Measurements from ENCODE around the gene KHDC4.
A peak's percentile ranks its signal among the peaks of the same experiment; 100 is the strongest.

Gene KHDC4

DNA sequence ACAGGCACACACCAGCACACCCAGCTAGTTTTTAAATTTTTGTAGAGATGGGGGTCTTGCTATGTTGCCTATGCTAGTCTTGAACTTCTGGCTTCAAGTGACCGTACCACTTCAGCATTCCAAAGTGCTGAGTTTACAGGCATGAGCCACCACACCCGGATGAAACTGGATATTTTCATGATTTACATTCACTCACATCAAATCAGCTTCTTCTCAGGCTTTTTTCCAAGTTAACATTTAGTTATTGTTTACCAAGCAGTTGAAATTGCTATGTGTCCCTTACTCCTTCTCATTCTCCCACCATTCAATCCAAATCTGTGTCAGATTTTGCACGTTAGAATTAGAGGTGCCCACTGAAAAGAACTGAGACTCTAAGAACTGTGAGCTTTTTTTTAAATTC lies 41.4 kb downstream of the KHDC4 start:
- H3K9me2 ChIP-seq (replicated peaks; ENCODE audit: low read depth, low read length): no peaks in the 10 kb centered on the region
- no peaks in the 10 kb centered on the region for H4K20me1 ChIP-seq (ENCODE audit: insufficient read depth, low read length, poor library complexity, severe bottlenecking)
- TF ChIP-seq, protein P1, sequence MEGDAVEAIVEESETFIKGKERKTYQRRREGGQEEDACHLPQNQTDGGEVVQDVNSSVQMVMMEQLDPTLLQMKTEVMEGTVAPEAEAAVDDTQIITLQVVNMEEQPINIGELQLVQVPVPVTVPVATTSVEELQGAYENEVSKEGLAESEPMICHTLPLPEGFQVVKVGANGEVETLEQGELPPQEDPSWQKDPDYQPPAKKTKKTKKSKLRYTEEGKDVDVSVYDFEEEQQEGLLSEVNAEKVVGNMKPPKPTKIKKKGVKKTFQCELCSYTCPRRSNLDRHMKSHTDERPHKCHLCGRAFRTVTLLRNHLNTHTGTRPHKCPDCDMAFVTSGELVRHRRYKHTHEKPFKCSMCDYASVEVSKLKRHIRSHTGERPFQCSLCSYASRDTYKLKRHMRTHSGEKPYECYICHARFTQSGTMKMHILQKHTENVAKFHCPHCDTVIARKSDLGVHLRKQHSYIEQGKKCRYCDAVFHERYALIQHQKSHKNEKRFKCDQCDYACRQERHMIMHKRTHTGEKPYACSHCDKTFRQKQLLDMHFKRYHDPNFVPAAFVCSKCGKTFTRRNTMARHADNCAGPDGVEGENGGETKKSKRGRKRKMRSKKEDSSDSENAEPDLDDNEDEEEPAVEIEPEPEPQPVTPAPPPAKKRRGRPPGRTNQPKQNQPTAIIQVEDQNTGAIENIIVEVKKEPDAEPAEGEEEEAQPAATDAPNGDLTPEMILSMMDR (conservative IDR thresholded peaks at IDR 0.05; ENCODE audit: low read length): no peak
- no peak for TF ChIP-seq EZH2phosphoT487 (IDR thresholded peaks at IDR 0.05; ENCODE audit: borderline replicate concordance)
- H3K27me3 ChIP-seq (ENCODE audit: insufficient read depth, low read length, poor library complexity, severe bottlenecking): no peaks in the 10 kb centered on the region
- peak overlapping the region; percentile 51 for H3K4me2 ChIP-seq (ENCODE audit: low read depth, low read length, poor library complexity, severe bottlenecking)
- no peaks in the 10 kb centered on the region for H3K79me2 ChIP-seq (ENCODE audit: insufficient read depth, low read length)
- H3K9me3 ChIP-seq (ENCODE audit: insufficient read depth, low read depth, low read length): no peaks in the 10 kb centered on the region
- H3K4me1 ChIP-seq (ENCODE audit: insufficient read depth, low read length, poor library complexity, severe bottlenecking): peaks cover 6% of the 10 kb centered on the region
- no peaks in the 10 kb centered on the region for H3K36me3 ChIP-seq (ENCODE audit: insufficient read depth, low read length)
- no peaks in the 10 kb centered on the region for H3F3A ChIP-seq (ENCODE audit: low read depth)
- peak overlapping the region; percentile 64; the same call in 1 of the 2 replicates for H2AFZ ChIP-seq (ENCODE audit: low read length)
- H3K9ac ChIP-seq (ENCODE audit: low read depth, low read length, poor library complexity, severe bottlenecking): peak overlapping the region; percentile 37
- no peak overlapping the region for H3K4me3 ChIP-seq (ENCODE audit: low read length, poor library complexity, severe bottlenecking)

DNA sequence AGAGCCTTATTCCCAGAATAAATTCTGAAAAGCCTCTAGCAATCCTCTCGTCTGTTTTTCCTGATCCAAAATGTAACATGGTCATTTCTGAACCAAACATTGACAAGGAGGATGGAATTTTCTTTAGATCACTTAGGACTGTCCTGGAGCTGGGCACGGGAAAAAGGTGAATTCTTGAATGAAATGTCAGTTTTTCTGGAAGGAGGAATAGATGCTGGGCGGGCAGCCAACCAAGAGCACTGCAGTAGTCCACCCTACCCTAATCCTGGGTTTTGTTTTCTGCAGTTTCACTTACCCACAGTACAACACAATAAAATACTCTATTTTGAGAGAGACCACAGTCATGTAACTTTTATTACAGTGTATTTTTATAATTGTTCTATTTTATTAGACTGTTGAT lies 44.0 kb downstream of the KHDC4 start:
- H3K9ac ChIP-seq (ENCODE audit: low read depth, low read length, poor library complexity, severe bottlenecking): no peak overlapping the region
- no peak overlapping the region for H3K4me2 ChIP-seq (ENCODE audit: low read depth, low read length, poor library complexity, severe bottlenecking)
- TF ChIP-seq, protein P1 (conservative IDR thresholded peaks at IDR 0.05; ENCODE audit: low read length): no peak
- TF ChIP-seq EZH2phosphoT487 (IDR thresholded peaks at IDR 0.05; ENCODE audit: borderline replicate concordance): no peak
- H3K9me3 ChIP-seq (ENCODE audit: insufficient read depth, low read depth, low read length): no peaks in the 10 kb centered on the region
- H3F3A ChIP-seq (ENCODE audit: low read depth): no peaks in the 10 kb centered on the region
- H3K36me3 ChIP-seq (ENCODE audit: insufficient read depth, low read length): no peaks in the 10 kb centered on the region
- H3K4me3 ChIP-seq (ENCODE audit: low read length, poor library complexity, severe bottlenecking): no peak overlapping the region
- H3K9me2 ChIP-seq (replicated peaks; ENCODE audit: low read depth, low read length): no peaks in the 10 kb centered on the region
- no peaks in the 10 kb centered on the region for H4K20me1 ChIP-seq (ENCODE audit: insufficient read depth, low read length, poor library complexity, severe bottlenecking)
- H3K79me2 ChIP-seq (ENCODE audit: insufficient read depth, low read length): no peaks in the 10 kb centered on the region
- no peak overlapping the region for H2AFZ ChIP-seq (ENCODE audit: low read length)
- peaks cover 6% of the 10 kb centered on the region for H3K4me1 ChIP-seq (ENCODE audit: insufficient read depth, low read length, poor library complexity, severe bottlenecking)
- H3K27me3 ChIP-seq (ENCODE audit: insufficient read depth, low read length, poor library complexity, severe bottlenecking): no peaks in the 10 kb centered on the region

DNA sequence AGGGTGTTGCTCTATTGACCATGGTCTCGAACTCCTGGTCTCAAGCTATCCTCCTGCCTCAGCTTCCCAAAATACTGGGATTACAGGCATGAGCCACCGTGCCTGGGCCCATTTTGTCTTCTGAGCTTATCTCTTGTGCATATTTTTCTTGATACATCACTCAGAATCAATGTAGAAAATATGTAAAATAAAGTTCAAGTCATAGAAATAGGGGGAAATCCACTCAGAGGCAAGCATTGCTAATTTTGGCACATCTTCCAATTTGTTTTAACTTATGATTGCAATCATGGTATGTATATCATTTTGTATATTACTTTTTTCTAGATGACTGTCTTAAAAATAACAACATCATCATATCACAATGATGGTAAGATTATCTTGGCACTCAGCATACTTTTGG lies 44.6 kb downstream of the KHDC4 start:
- H3K9me2 ChIP-seq (replicated peaks; ENCODE audit: low read depth, low read length): no peaks in the 10 kb centered on the region
- H3K9ac ChIP-seq (ENCODE audit: low read depth, low read length, poor library complexity, severe bottlenecking): no peak overlapping the region
- no peaks in the 10 kb centered on the region for H3K9me3 ChIP-seq (ENCODE audit: insufficient read depth, low read depth, low read length)
- no peaks in the 10 kb centered on the region for H3K79me2 ChIP-seq (ENCODE audit: insufficient read depth, low read length)
- H3K36me3 ChIP-seq (ENCODE audit: insufficient read depth, low read length): no peaks in the 10 kb centered on the region
- H3F3A ChIP-seq (ENCODE audit: low read depth): no peaks in the 10 kb centered on the region
- TF ChIP-seq, protein P1 (conservative IDR thresholded peaks at IDR 0.05; ENCODE audit: low read length): no peak
- TF ChIP-seq EZH2phosphoT487 (IDR thresholded peaks at IDR 0.05; ENCODE audit: borderline replicate concordance): no peak
- H3K4me3 ChIP-seq (ENCODE audit: low read length, poor library complexity, severe bottlenecking): no peak overlapping the region
- no peak overlapping the region for H2AFZ ChIP-seq (ENCODE audit: low read length)
- peaks cover 6% of the 10 kb centered on the region for H3K4me1 ChIP-seq (ENCODE audit: insufficient read depth, low read length, poor library complexity, severe bottlenecking)
- no peaks in the 10 kb centered on the region for H3K27me3 ChIP-seq (ENCODE audit: insufficient read depth, low read length, poor library complexity, severe bottlenecking)
- no peak overlapping the region for H3K4me2 ChIP-seq (ENCODE audit: low read depth, low read length, poor library complexity, severe bottlenecking)
- no peaks in the 10 kb centered on the region for H4K20me1 ChIP-seq (ENCODE audit: insufficient read depth, low read length, poor library complexity, severe bottlenecking)
